Neural cell (in vitro differentiated cells): Measurements from ENCODE around the gene DHRS3. TPM values are rescaled to one million over a fixed set of nuclear protein-coding genes. Genes with fewer than 3 reads are reported as not detected.

Experiments
- H2AFZ ChIP-seq: fragments of 200-600, 300-800 bp; sonication (generic), shearing (Covaris generic); 2 replicates; pipeline ENCODE4 v1.6.0; 2014; ENCODE audit warnings: low read depth, mild to moderate bottlenecking, antibody characterized with exemption, low read length, moderate library complexity
- H3F3A ChIP-seq: fragments of 200-600 bp; shearing (Covaris generic); 2 replicates; pipeline ENCODE4 v1.6.1; 2016; ENCODE audit warnings: mild to moderate bottlenecking, moderate library complexity, mixed read lengths, antibody characterized with exemption, low read length; ENCODE audit not compliant: insufficient read depth, poor library complexity, severe bottlenecking
- H3K27ac ChIP-seq: fragments of 200-600, 300-800 bp; sonication (generic), shearing (Covaris generic); 2 replicates; pipeline ENCODE4 v1.5.1; 2014; ENCODE audit warnings: mild to moderate bottlenecking, low read length, moderate library complexity
- H3K27me3 ChIP-seq: fragments of 300-800, 200-600 bp; sonication (generic), shearing (Covaris generic); 2 replicates; pipeline ENCODE4 v1.6.0; 2014; ENCODE audit warnings: mild to moderate bottlenecking, low read depth, low read length, moderate library complexity; ENCODE audit not compliant: insufficient read depth
- H3K36me3 ChIP-seq: fragments of 300-800, 200-600 bp; sonication (generic), shearing (Covaris generic); 2 replicates; pipeline ENCODE4 v1.5.1; 2014; ENCODE audit warnings: mild to moderate bottlenecking, antibody characterized with exemption, low read length, moderate library complexity; ENCODE audit not compliant: insufficient read depth
- H3K4me2 ChIP-seq: fragments of 300-800, 200-600 bp; sonication (generic), shearing (Covaris generic); 2 replicates; pipeline ENCODE4 v1.6.0; 2014; ENCODE audit warnings: mild to moderate bottlenecking, low read length
- H3K4me3 ChIP-seq: fragments of 300-800, 200-600 bp; sonication (generic), shearing (Covaris generic); 2 replicates; pipeline ENCODE4 v1.5.1; 2014; ENCODE audit warnings: mild to moderate bottlenecking, low read length, moderate library complexity
- H3K79me2 ChIP-seq: fragments of 200-600 bp; shearing (Covaris generic); replicated peaks from 2 replicates; pipeline ENCODE4 v1.6.0; 2014; ENCODE audit warnings: mild to moderate bottlenecking, low read length, moderate library complexity; ENCODE audit not compliant: insufficient read depth
- H3K9ac ChIP-seq: fragments of 300-800, 200-600 bp; sonication (generic), shearing (Covaris generic); 2 replicates; pipeline ENCODE4 v1.6.1; 2016; ENCODE audit warnings: mild to moderate bottlenecking, low read length, mixed read lengths
- H3K9me2 ChIP-seq: fragments of 200-600 bp; shearing (Covaris generic); 2 replicates; pipeline ENCODE4 v1.6.1; 2016; ENCODE audit warnings: mild to moderate bottlenecking, low read length, mixed read lengths; ENCODE audit not compliant: insufficient read depth
- H3K9me3 ChIP-seq: fragments of 200-600, 300-800 bp; sonication (generic), shearing (Covaris generic); 2 replicates; pipeline ENCODE4 v1.6.1; 2016; ENCODE audit warnings: mild to moderate bottlenecking, mixed run types, low read length, moderate library complexity, mixed read lengths
- H4K20me1 ChIP-seq: fragments of 200-600 bp; shearing (Covaris generic); 2 replicates; pipeline ENCODE4 v1.6.1; 2016; ENCODE audit warnings: mild to moderate bottlenecking, mixed run types; ENCODE audit not compliant: insufficient read depth
- CTCF ChIP-seq: fragments of 450-650 bp; IDR thresholded peaks from 2 replicates; pipeline ENCODE4 v1.5.1; 2014; ENCODE audit warnings: antibody characterized with exemption, mild to moderate bottlenecking, moderate library complexity; ENCODE audit not compliant: poor library complexity, severe bottlenecking
- EP300 ChIP-seq: fragments of 450-650 bp; conservative IDR thresholded peaks from 2 replicates; pipeline ENCODE4 v1.6.1; 2014; ENCODE audit warnings: antibody characterized with exemption, mild to moderate bottlenecking, moderate library complexity; ENCODE audit not compliant: poor library complexity, severe bottlenecking
- EZH2 ChIP-seq: fragments of 200-600, 300-800 bp; shearing (Covaris generic), sonication (generic); IDR thresholded peaks from 2 replicates; pipeline ENCODE4 v1.6.1; 2014; ENCODE audit warnings: antibody characterized with exemption, low read length, borderline replicate concordance, mild to moderate bottlenecking; ENCODE audit not compliant: insufficient read depth, poor library complexity, severe bottlenecking
- MXI1 ChIP-seq: fragments of 450-650 bp; conservative IDR thresholded peaks from 2 replicates; pipeline ENCODE4 v1.6.1; 2014; ENCODE audit warnings: antibody characterized with exemption, mild to moderate bottlenecking; ENCODE audit not compliant: poor library complexity, severe bottlenecking
- POLR2AphosphoS5 ChIP-seq: IDR thresholded peaks from 2 replicates; pipeline ENCODE4 v1.6.1; 2012
- RAD21 ChIP-seq: fragments of 450-650 bp; conservative IDR thresholded peaks from 2 replicates; pipeline ENCODE4 v1.6.1; 2014; ENCODE audit warnings: antibody characterized with exemption, mild to moderate bottlenecking, moderate library complexity
- REST ChIP-seq: IDR thresholded peaks from 2 replicates; pipeline ENCODE4 v1.6.1; 2012; ENCODE audit warnings: borderline replicate concordance
- SMC3 ChIP-seq: fragments of 450-650 bp; conservative IDR thresholded peaks from 2 replicates; pipeline ENCODE4 v1.6.1; 2014; ENCODE audit warnings: antibody characterized with exemption, mild to moderate bottlenecking, moderate library complexity; ENCODE audit not compliant: poor library complexity
- TAF1 ChIP-seq: IDR thresholded peaks from 2 replicates; pipeline ENCODE4 v1.6.1; 2012; ENCODE audit warnings: low read depth
- polyA plus RNA-seq: library from polyadenylated mRNA; depleted of rRNA; stranded (reverse); fragments of >200 nt; gene quantifications from 2 replicates; pipeline ENCODE4 v1.2.3, GENCODE V29; 2014

Gene DHRS3
- polyA plus RNA-seq, 1 donor from 2014 or later, result 0.22 TPM

- no peak overlapping the region for H3K4me2 ChIP-seq
- no peaks in the 10 kb centered on the region for H3K36me3 ChIP-seq
- no peaks in the 10 kb centered on the region for H3K79me2 ChIP-seq
- no peak for TF ChIP-seq RAD21
- no peak for TF ChIP-seq SMC3
- no peak for TF ChIP-seq EZH2
- no peak for TF ChIP-seq MXI1
- TF ChIP-seq POLR2AphosphoS5, result no peak
- no peak for TF ChIP-seq CTCF
- no peak for TF ChIP-seq TAF1
- no peak for TF ChIP-seq REST
- no peaks in the 10 kb centered on the region for H4K20me1 ChIP-seq
- no peak overlapping the region for H2AFZ ChIP-seq
- H3K27ac ChIP-seq, result no peak overlapping the region
- no peaks in the 10 kb centered on the region for H3K9me2 ChIP-seq
- no peak overlapping the region for H3K9ac ChIP-seq
- no peaks in the 10 kb centered on the region for H3F3A ChIP-seq
- no peaks in the 10 kb centered on the region for H3K9me3 ChIP-seq
- no peak overlapping the region for H3K4me3 ChIP-seq
- no peaks in the 10 kb centered on the region for H3K27me3 ChIP-seq
Observed at GRCh38 chr1:12549460-12550349, 68.3 kb downstream of the DHRS3 start.

DNA sequence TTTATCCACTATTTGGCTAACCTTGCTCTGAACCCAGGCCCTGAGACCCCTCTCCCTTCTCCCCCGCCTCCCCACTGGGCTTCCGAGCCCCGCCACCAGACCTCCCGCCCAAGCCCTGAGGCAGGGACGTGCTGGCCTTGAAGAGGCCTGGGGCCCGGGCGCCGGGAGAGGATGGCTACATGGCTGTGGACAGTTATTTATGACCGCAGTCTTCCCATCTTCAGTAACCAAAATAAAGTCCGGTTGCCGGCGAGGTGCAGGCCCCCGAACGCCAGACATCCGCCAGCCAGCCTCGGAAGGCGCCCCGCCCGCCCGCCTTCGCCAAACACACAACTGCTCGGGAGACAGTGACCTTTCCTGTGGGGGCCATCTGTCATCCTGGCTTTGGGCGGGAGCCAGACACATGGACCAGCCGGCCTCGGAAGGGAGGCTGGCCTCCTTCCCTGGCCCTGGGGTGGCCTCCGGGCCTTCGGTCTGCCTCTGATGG, 69.0 kb downstream of the DHRS3 start:
- Histone ChIP-seq H3K4me2 (no peak overlapping the region), H4K20me1 (no peaks in the 10 kb centered on the region), H3K27ac (no peak overlapping the region), H3F3A (no peaks in the 10 kb centered on the region), H3K9me2 (no peaks in the 10 kb centered on the region), H3K9ac (no peak overlapping the region), H3K4me3 (no peak overlapping the region), H3K9me3 (no peaks in the 10 kb centered on the region), H3K79me2 (no peaks in the 10 kb centered on the region), H3K27me3 (no peaks in the 10 kb centered on the region), H2AFZ (no peak overlapping the region), H3K36me3 (no peaks in the 10 kb centered on the region)
- no peak for TF ChIP-seq EP300
- TF ChIP-seq EZH2, result no peak
- TF ChIP-seq SMC3, result no peak
- no peak for TF ChIP-seq MXI1
- no peak for TF ChIP-seq TAF1
- no peak for TF ChIP-seq RAD21
- TF ChIP-seq CTCF, result no peak
- no peak for TF ChIP-seq POLR2AphosphoS5
- TF ChIP-seq REST, result no peak
